ENCODE data around the gene GH2.
"Not testable (repeated sequence)": the region's sequence is repeated elsewhere in the genome, so short reads cannot be mapped to it uniquely, and the experiment has no call there.

DNA sequence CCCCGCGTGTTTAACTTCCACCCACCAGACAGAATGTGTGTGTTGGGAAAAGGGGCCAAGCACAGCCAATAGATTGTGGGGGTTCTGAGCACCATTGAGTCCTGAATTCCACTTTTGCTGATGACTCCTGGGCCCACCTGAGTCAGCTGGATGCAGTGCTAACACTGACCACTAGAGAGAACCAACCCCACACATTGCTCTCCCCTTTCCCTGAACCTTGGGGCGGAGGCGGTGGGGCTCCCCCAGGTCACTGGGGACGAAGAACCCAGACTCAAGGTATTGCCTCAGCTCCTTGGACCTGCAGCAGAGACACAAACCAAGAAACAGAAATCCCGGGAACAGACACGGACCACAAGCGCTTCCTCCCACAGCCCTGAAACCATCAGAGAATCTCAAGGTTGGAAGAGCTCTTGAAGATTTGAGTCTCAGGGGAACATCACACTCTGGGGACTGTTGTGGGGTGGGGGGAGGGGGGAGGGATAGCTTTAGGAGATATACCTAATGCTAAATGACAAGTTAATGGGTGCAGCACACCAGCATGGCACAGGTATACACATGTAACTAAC lies 7.6 kb downstream of the GH2 start:
- TF ChIP-seq, protein P1, sequence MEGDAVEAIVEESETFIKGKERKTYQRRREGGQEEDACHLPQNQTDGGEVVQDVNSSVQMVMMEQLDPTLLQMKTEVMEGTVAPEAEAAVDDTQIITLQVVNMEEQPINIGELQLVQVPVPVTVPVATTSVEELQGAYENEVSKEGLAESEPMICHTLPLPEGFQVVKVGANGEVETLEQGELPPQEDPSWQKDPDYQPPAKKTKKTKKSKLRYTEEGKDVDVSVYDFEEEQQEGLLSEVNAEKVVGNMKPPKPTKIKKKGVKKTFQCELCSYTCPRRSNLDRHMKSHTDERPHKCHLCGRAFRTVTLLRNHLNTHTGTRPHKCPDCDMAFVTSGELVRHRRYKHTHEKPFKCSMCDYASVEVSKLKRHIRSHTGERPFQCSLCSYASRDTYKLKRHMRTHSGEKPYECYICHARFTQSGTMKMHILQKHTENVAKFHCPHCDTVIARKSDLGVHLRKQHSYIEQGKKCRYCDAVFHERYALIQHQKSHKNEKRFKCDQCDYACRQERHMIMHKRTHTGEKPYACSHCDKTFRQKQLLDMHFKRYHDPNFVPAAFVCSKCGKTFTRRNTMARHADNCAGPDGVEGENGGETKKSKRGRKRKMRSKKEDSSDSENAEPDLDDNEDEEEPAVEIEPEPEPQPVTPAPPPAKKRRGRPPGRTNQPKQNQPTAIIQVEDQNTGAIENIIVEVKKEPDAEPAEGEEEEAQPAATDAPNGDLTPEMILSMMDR (conservative IDR thresholded peaks at IDR 0.05; ENCODE audit: low read length), result not testable (repeated sequence)
- not testable (repeated sequence) for TF ChIP-seq EZH2phosphoT487 (IDR thresholded peaks at IDR 0.05; ENCODE audit: borderline replicate concordance, low read depth, low read length)

All from OCI-LY7 (cell line).